ENCODE results near the gene R3HDM4.

The R3HDM4 gene

GRCh38 chr19:902446-903226 is 10.4 kb downstream of the R3HDM4 start:
- no peak for DNase-seq (ENCODE audit: low spot score)
- TF ChIP-seq CTCF (IDR thresholded peaks at IDR 0.05; ENCODE audit: borderline replicate concordance, control extremely low read depth, extremely low read depth, insufficient read depth, missing control alignments) = no peak
- in situ Hi-C loops (cut with MboI; ENCODE audit: low sequenced_read_pairs, unreplicated experiment) = no loop called here

GRCh38 chr19:902093-902370 is 11.0 kb downstream of the R3HDM4 start:
- DNase-seq (ENCODE audit: low spot score) = no peak
- no peak for TF ChIP-seq CTCF (IDR thresholded peaks at IDR 0.05; ENCODE audit: borderline replicate concordance, control extremely low read depth, extremely low read depth, insufficient read depth, missing control alignments)
- in situ Hi-C loops (cut with MboI; ENCODE audit: low sequenced_read_pairs, unreplicated experiment) = no loop called here

DNA sequence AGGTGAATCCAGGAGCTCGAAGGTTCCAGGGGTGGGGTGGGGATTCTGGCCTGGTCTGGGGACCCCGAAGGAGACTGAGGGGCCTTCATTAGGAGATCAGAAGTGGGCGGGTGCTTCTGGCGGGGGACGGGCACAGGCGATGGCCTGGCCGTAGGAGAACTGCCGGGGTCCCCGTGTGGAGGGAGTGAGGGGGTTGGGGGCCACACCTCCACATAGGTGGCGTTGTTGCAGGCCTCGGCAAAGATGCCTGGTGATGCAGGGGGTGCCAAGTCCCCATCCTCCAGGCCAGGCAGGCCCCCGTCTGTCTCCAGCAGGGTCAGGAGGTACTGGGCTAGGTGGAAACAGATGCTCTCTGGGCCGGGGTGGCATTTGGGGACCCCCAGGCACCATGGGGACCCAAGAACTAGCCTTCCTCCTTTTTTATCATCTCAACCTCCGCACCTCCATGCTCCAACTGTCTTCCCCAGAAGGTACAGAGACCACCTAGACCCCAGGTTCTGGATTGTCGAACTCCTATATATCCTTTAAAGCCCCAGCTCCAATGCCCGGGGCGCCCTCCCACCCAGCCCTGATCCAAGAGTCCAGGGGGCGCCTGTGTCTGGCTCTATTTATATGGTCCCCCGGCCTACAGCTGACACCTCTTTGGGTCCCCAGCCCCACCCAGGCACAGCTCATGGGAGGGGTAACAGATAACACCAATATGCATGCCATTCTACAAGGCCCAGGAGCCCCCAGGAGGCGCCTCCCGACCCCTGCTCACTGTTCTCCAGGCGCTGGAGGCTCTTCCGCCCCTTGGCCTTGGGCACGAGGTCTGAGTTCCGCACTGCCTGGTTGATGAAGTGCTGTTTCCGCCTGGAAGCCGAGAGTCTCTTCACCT is 11.6 kb downstream of the R3HDM4 start:
- no peak for DNase-seq (ENCODE audit: low spot score)
- no peak for TF ChIP-seq CTCF (IDR thresholded peaks at IDR 0.05; ENCODE audit: borderline replicate concordance, control extremely low read depth, extremely low read depth, insufficient read depth, missing control alignments)
- in situ Hi-C loops (cut with MboI; ENCODE audit: low sequenced_read_pairs, unreplicated experiment) = no loop called here

DNA sequence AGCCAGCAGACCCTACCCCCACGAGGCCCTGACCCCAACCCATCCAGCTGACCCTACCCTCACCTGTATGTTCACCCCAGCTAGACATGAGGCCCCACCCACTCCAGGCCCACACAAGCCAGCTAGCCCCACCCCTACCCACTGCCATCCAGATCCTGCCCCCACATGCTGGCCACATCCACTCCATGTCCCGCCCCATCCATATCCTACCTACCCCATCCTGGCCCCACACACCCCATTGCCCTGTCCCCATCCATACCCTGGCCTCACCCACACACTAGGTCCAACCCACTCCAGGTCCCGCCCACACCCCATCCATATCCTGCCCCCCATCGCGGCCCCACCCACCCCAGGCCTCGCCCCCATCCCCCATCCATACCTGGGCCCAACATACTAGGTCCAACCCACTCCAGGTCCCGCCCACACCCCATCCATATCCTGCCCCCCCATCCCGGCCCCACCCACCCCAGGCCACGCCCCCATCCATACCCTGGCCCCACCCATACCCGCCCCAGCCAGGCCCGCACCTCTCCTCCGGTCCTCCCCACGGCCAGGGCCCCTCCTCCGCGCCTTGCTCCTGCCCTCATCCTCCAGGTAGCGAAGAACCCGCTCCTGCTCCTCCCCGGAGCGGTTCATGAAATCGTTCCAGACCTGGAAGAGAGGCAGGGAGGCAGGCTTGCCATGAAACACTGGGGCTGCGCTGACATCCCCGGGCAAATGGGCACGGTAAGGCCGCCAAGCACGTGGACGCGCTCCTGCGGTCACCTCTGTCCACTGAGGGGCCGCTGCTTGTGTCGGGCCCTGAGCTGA is 12.5 kb downstream of the R3HDM4 start:
- TF ChIP-seq CTCF (IDR thresholded peaks at IDR 0.05; ENCODE audit: borderline replicate concordance, control extremely low read depth, extremely low read depth, insufficient read depth, missing control alignments) = no peak
- in situ Hi-C loops (cut with MboI; ENCODE audit: low sequenced_read_pairs, unreplicated experiment) = no loop called here
- DNase-seq (ENCODE audit: low spot score) = no peak

GRCh38 chr19:900043-900301 is 13.0 kb downstream of the R3HDM4 start:
- in situ Hi-C loops (cut with MboI; ENCODE audit: low sequenced_read_pairs, unreplicated experiment) = no loop called here
- no peak for DNase-seq (ENCODE audit: low spot score)
- TF ChIP-seq CTCF (IDR thresholded peaks at IDR 0.05; ENCODE audit: borderline replicate concordance, control extremely low read depth, extremely low read depth, insufficient read depth, missing control alignments) = no peak

DNA sequence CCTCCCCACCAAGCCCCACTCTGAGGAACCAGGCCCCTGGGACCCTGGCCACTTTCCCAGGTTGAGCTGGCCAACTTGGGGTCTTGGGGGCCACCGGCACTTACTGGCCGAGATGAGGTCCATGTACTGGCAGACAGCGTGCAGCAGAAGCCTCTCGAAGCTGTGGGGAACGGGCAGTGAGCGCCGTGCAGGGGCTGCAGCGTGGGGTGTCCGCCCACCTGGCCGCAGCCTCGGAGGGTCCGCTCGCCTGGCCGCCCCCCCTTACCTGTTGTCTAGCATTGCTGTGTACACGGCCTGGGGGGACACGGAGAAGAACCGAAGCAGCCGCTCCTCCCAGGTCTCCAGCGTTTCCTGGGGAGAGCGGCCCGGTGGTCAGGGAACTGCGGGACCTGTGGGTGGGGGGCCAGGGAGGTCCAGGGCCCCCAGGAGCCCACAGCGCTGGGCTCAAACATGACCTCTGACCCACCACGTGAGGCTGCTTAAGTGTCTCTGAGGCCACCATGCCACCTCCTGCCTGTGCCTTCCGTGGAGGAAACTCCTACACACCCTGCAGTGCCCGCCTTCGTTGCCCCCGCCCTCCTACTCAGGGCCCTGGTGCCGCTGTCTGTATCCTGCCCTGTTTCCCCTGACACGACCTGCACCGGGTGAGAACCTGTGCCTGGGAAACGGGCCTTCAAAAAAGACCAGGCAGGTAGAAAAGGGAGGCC is 13.5 kb downstream of the R3HDM4 start:
- TF ChIP-seq CTCF (IDR thresholded peaks at IDR 0.05; ENCODE audit: borderline replicate concordance, control extremely low read depth, extremely low read depth, insufficient read depth, missing control alignments) = no peak
- in situ Hi-C loops (cut with MboI; ENCODE audit: low sequenced_read_pairs, unreplicated experiment) = no loop called here
- DNase-seq (ENCODE audit: low spot score) = no peak
